Measurements from ENCODE around the gene PCOLCE2. TPM values are rescaled to one million over a fixed set of nuclear protein-coding genes. Genes with fewer than 3 reads are reported as not detected.

PCOLCE2 gene
- total RNA-seq, 1 experiment from 2014 or later, result 14.6 TPM

DNA sequence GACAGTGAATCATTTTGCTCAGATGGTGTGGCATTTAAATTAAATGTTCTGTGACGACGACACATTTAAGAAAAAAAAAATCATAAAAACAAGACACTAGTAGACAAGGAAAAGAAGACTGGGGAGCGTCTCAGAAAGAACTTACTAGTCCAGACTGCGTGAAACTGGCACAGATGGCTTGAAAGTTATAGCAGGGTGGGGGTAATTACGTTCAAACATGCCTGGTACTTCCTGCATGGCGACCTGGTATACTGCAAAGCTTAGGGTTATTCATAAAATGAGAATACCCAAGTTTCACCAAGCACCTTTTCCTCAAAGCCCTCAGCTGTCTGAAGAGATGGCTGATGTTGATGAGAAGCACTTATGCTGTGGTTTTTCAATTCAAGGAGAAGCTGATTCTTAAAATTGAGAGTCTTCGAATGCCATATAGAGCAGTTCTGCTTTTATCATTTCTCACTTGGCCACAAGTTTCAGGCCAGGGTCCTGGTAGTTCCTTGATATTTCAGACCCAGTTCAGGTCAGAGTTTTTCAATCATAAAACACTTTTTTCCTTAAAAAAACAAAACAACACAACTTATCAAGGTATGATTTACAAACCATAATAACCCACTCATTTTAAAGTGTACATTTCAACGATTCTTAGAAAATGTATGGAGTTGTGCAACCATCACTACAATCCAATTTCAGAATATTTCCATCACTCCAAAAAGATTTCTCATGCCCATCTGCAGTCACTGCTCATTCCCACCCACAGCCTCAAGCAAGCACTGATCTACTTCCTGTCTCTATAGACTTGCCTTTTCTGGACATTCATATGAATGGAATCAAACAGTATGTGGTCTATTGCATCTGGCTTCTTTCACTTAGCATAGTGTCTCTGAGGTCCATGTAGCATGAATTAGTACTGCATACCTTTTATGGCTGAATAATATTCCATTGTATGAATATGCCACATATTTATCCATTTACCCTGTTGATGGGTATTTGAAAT is 24.7 kb downstream of the PCOLCE2 start:
- DNase-seq (ENCODE audit: low read depth, low spot score) (no peak), ATAC-seq (no peak)
- H3K4me1 ChIP-seq (ENCODE audit: control insufficient read depth, insufficient read depth, low read length), result peaks cover 4% of the 10 kb centered on the region; the same call in 1 of the 2 replicates
- CTCF ChIA-PET, result interaction anchor here (0.7 to 1.1 kb wide), 2 partner anchors 36 to 183 kb away, joined by 5 to 10 read pairs; no protein-coding TSS in a partner anchor
- BruUV-seq (replicated peaks), result no TSS peak
- H3K9me3 ChIP-seq (ENCODE audit: control insufficient read depth, insufficient read depth, low read depth, low read length), result no peaks in the 10 kb centered on the region
- H3K27ac ChIP-seq (ENCODE audit: low read length), result no peak overlapping the region
- no peak overlapping the region for H3K4me3 ChIP-seq (ENCODE audit: low read depth in 2 of 2, low read length in 2 of 2)
- H3K27me3 ChIP-seq (ENCODE audit: control insufficient read depth, insufficient read depth, low read length), result no peaks in the 10 kb centered on the region
- POLR2A ChIA-PET, result no interaction called here
- TF ChIP-seq POLR2AphosphoS5 (IDR thresholded peaks at IDR 0.05; ENCODE audit: low read depth, low read length) (no peak), SIN3A (IDR thresholded peaks at IDR 0.05; ENCODE audit: borderline replicate concordance, insufficient read depth, low read depth, low read length) (no peak), TCF7L2 (IDR thresholded peaks at IDR 0.05; ENCODE audit: low read depth, low read length) (no peak)
- TF ChIP-seq, protein P1, sequence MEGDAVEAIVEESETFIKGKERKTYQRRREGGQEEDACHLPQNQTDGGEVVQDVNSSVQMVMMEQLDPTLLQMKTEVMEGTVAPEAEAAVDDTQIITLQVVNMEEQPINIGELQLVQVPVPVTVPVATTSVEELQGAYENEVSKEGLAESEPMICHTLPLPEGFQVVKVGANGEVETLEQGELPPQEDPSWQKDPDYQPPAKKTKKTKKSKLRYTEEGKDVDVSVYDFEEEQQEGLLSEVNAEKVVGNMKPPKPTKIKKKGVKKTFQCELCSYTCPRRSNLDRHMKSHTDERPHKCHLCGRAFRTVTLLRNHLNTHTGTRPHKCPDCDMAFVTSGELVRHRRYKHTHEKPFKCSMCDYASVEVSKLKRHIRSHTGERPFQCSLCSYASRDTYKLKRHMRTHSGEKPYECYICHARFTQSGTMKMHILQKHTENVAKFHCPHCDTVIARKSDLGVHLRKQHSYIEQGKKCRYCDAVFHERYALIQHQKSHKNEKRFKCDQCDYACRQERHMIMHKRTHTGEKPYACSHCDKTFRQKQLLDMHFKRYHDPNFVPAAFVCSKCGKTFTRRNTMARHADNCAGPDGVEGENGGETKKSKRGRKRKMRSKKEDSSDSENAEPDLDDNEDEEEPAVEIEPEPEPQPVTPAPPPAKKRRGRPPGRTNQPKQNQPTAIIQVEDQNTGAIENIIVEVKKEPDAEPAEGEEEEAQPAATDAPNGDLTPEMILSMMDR (IDR thresholded peaks at IDR 0.05), result no peak
- TF ChIP-seq, protein P2, sequence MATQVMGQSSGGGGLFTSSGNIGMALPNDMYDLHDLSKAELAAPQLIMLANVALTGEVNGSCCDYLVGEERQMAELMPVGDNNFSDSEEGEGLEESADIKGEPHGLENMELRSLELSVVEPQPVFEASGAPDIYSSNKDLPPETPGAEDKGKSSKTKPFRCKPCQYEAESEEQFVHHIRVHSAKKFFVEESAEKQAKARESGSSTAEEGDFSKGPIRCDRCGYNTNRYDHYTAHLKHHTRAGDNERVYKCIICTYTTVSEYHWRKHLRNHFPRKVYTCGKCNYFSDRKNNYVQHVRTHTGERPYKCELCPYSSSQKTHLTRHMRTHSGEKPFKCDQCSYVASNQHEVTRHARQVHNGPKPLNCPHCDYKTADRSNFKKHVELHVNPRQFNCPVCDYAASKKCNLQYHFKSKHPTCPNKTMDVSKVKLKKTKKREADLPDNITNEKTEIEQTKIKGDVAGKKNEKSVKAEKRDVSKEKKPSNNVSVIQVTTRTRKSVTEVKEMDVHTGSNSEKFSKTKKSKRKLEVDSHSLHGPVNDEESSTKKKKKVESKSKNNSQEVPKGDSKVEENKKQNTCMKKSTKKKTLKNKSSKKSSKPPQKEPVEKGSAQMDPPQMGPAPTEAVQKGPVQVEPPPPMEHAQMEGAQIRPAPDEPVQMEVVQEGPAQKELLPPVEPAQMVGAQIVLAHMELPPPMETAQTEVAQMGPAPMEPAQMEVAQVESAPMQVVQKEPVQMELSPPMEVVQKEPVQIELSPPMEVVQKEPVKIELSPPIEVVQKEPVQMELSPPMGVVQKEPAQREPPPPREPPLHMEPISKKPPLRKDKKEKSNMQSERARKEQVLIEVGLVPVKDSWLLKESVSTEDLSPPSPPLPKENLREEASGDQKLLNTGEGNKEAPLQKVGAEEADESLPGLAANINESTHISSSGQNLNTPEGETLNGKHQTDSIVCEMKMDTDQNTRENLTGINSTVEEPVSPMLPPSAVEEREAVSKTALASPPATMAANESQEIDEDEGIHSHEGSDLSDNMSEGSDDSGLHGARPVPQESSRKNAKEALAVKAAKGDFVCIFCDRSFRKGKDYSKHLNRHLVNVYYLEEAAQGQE (IDR thresholded peaks at IDR 0.05; ENCODE audit: insufficient read depth in 1 of 2, low read depth in 2 of 2, low read length in 1 of 2), result no peak
- no peaks in the 10 kb centered on the region for H3K36me3 ChIP-seq (ENCODE audit: control insufficient read depth, insufficient read depth, low read length)
- in situ Hi-C loops (cut with HindIII; ENCODE audit: low pct_unique_long_range_greater_than_20kb, low sequenced_read_pairs), result no loop called here
- intact Hi-C loops (cut with micrococcal nuclease; ENCODE audit: unreplicated experiment), result no loop called here

DNA sequence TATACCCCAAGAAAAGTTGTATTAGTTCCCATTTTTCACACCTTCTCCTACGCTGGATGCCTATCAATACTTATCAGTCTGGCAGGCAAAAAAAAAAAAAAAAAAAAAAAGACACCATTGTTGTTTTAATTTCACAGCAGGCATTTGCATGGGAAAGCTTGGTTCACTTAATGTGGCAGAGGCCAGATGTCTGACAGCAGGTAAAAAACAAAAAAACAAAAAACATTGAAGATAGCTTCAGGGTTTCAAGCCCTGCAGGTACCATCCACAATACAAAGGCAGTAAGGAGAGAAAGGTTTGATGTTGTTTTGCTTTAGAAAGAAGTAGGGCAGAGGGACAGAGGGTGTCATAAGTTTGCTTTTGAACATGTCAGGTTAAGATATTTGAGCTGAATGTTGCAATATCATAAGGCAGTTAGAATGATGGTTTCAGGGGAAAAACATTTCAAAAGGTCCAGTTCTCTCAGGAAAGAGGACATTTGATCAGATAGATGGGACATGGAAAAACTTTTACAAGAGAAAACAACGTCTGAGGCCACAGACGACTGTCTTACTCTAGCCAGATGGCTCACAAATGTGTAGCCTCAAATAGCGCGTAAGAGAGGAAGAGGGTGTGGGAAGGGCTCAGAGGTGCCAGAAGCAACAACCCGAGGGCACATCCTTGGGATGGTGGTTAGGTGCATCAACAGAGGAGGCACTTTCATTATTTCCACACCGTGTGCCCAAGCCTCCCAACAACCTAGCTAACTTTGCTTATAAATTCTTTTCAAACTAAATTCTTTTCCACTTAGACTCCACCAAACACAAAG is 25.7 kb downstream of the PCOLCE2 start:
- no peak for DNase-seq (ENCODE audit: low read depth, low spot score)
- no peaks in the 10 kb centered on the region for H3K36me3 ChIP-seq (ENCODE audit: control insufficient read depth, insufficient read depth, low read length)
- H3K9me3 ChIP-seq (ENCODE audit: control insufficient read depth, insufficient read depth, low read depth, low read length), result no peaks in the 10 kb centered on the region
- in situ Hi-C loops (cut with HindIII; ENCODE audit: low pct_unique_long_range_greater_than_20kb, low sequenced_read_pairs), result no loop called here
- H3K4me3 ChIP-seq (ENCODE audit: low read depth in 2 of 2, low read length in 2 of 2), result no peak overlapping the region
- CTCF ChIA-PET, result interaction anchor here (0.7 to 1.1 kb wide), 2 partner anchors 35 to 182 kb away, joined by 5 to 10 read pairs; no protein-coding TSS in a partner anchor
- H3K4me1 ChIP-seq (ENCODE audit: control insufficient read depth, insufficient read depth, low read length), result peaks cover 4% of the 10 kb centered on the region; the same call in 1 of the 2 replicates
- peak; percentile 82 for ATAC-seq
- POLR2A ChIA-PET, result interaction anchor here (0.6 to 0.7 kb wide), 2 partner anchors 41 to 346 kb away, joined by 4 to 9 read pairs; no protein-coding TSS in a partner anchor
- TF ChIP-seq, protein P1 (IDR thresholded peaks at IDR 0.05), result no peak
- TF ChIP-seq, protein P2 (IDR thresholded peaks at IDR 0.05; ENCODE audit: insufficient read depth in 1 of 2, low read depth in 2 of 2, low read length in 1 of 2), result no peak
- no peak for TF ChIP-seq POLR2AphosphoS5 (IDR thresholded peaks at IDR 0.05; ENCODE audit: low read depth, low read length)
- TF ChIP-seq SIN3A (IDR thresholded peaks at IDR 0.05; ENCODE audit: borderline replicate concordance, insufficient read depth, low read depth, low read length), result no peak
- no peak for TF ChIP-seq TCF7L2 (IDR thresholded peaks at IDR 0.05; ENCODE audit: low read depth, low read length)
- no peaks in the 10 kb centered on the region for H3K27me3 ChIP-seq (ENCODE audit: control insufficient read depth, insufficient read depth, low read length)
- H3K27ac ChIP-seq (ENCODE audit: low read length), result no peak overlapping the region
- intact Hi-C loops (cut with micrococcal nuclease; ENCODE audit: unreplicated experiment), result no loop called here
- BruUV-seq (replicated peaks), result no TSS peak
